GM18499 (cell line): ENCODE data around the gene COL4A1.

Experiments
- ATAC-seq: cut with Tn5 transposase; IDR thresholded peaks from one replicate; pipeline ENCODE4 v1.9.1; 2021; ENCODE audit warnings: moderate number of reproducible peaks; ENCODE audit not compliant: insufficient read depth, unreplicated experiment

COL4A1 gene

GRCh38 chr13:110342474-110342873, 35.5 kb upstream of the COL4A1 start:
- ATAC-seq, result no peak

- ATAC-seq, result no peak
Observed at GRCh38 chr13:110341445-110342244, 34.7 kb upstream of the COL4A1 start.

GRCh38 chr13:110340812-110341444, 34.0 kb upstream of the COL4A1 start:
- ATAC-seq, result no peak

- no peak for ATAC-seq
Observed at GRCh38 chr13:110339975-110340550, 33.1 kb upstream of the COL4A1 start.

GRCh38 chr13:110339263-110339662, 32.3 kb upstream of the COL4A1 start:
- no peak for ATAC-seq

- no peak for ATAC-seq
Observed at GRCh38 chr13:110338441-110339101, 31.6 kb upstream of the COL4A1 start.

GRCh38 chr13:110337247-110337646, 30.3 kb upstream of the COL4A1 start:
- no peak for ATAC-seq

- ATAC-seq, result no peak
Observed at GRCh38 chr13:110336681-110337080, 29.7 kb upstream of the COL4A1 start.

- ATAC-seq, result no peak
Observed at GRCh38 chr13:110336108-110336507, 29.2 kb upstream of the COL4A1 start.

- ATAC-seq, result no peak
Observed at GRCh38 chr13:110334841-110335490, 28.0 kb upstream of the COL4A1 start.

- ATAC-seq, result no peak
Observed at GRCh38 chr13:110334256-110334655, 27.3 kb upstream of the COL4A1 start.

- no peak for ATAC-seq
Observed at GRCh38 chr13:110333837-110334236, 26.9 kb upstream of the COL4A1 start.

GRCh38 chr13:110332750-110333149, 25.8 kb upstream of the COL4A1 start:
- no peak for ATAC-seq

GRCh38 chr13:110331362-110331761, 24.4 kb upstream of the COL4A1 start:
- ATAC-seq, result no peak

- no peak for ATAC-seq
Observed at GRCh38 chr13:110330491-110331011, 23.6 kb upstream of the COL4A1 start.

GRCh38 chr13:110329798-110330461, 23.0 kb upstream of the COL4A1 start:
- ATAC-seq, result no peak

GRCh38 chr13:110329258-110329657, 22.3 kb upstream of the COL4A1 start:
- ATAC-seq, result no peak

- ATAC-seq, result no peak
Observed at GRCh38 chr13:110328573-110328972, 21.6 kb upstream of the COL4A1 start.

GRCh38 chr13:110327051-110327721, 20.2 kb upstream of the COL4A1 start:
- ATAC-seq, result no peak
